ENCODE measurements around the gene BANF2.

GRCh38 chr20:17716331-17716730 is 16.6 kb downstream of the BANF2 start:
- TF ChIP-seq, protein P1, sequence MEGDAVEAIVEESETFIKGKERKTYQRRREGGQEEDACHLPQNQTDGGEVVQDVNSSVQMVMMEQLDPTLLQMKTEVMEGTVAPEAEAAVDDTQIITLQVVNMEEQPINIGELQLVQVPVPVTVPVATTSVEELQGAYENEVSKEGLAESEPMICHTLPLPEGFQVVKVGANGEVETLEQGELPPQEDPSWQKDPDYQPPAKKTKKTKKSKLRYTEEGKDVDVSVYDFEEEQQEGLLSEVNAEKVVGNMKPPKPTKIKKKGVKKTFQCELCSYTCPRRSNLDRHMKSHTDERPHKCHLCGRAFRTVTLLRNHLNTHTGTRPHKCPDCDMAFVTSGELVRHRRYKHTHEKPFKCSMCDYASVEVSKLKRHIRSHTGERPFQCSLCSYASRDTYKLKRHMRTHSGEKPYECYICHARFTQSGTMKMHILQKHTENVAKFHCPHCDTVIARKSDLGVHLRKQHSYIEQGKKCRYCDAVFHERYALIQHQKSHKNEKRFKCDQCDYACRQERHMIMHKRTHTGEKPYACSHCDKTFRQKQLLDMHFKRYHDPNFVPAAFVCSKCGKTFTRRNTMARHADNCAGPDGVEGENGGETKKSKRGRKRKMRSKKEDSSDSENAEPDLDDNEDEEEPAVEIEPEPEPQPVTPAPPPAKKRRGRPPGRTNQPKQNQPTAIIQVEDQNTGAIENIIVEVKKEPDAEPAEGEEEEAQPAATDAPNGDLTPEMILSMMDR (conservative IDR thresholded peaks at IDR 0.05; ENCODE audit: low read depth, low read length) = no peak
- no peak for TF ChIP-seq EZH2 (IDR thresholded peaks at IDR 0.05; ENCODE audit: borderline replicate concordance, low read depth, low read length, poor library complexity, severe bottlenecking)
